Brain pericyte (primary cell): ENCODE results near the gene OXSM.

ENCODE experiments used
- DNase-seq: peaks from one replicate; pipeline ENCODE4 v3.0.0-alpha.2; 2012; ENCODE audit warnings: low read depth, low spot score

OXSM gene

GRCh38 chr3:25789596-25790556, at the start of gene OXSM:
OXSM (plus strand) TSS chr3:25790090; CDS start chr3:25791021, 931 bp downstream.
- peak; percentile 70 for DNase-seq

- DNase-seq = no peak
Observed at GRCh38 chr3:25744470-25744869, 45.4 kb upstream of the OXSM start.

- DNase-seq = no peak
Observed at GRCh38 chr3:25747033-25747432, 42.9 kb upstream of the OXSM start.

- DNase-seq = no peak
Observed at GRCh38 chr3:25748189-25748588, 41.7 kb upstream of the OXSM start.

- DNase-seq = no peak
Observed at GRCh38 chr3:25749031-25749581, 40.8 kb upstream of the OXSM start.

GRCh38 chr3:25751048-25751447, 38.8 kb upstream of the OXSM start:
- no peak for DNase-seq

- no peak for DNase-seq
Observed at GRCh38 chr3:25751725-25752124, 38.2 kb upstream of the OXSM start.

- DNase-seq = no peak
Observed at GRCh38 chr3:25768851-25769250, 21.0 kb upstream of the OXSM start.

GRCh38 chr3:25775936-25776335, 14.0 kb upstream of the OXSM start:
- DNase-seq = no peak

- DNase-seq = no peak
Observed at GRCh38 chr3:25780618-25781017, 9.3 kb upstream of the OXSM start.

- no peak for DNase-seq
Observed at GRCh38 chr3:25781145-25781757, 8.6 kb upstream of the OXSM start.

GRCh38 chr3:25781758-25782594, 7.9 kb upstream of the OXSM start:
- no peak for DNase-seq

- DNase-seq = no peak
Observed at GRCh38 chr3:25782636-25782937, 7.3 kb upstream of the OXSM start.

- no peak for DNase-seq
Observed at GRCh38 chr3:25782938-25783660, 6.8 kb upstream of the OXSM start, which contains the start of gene NGLY1. NGLY1 (minus strand) TSS chr3:25783443; CDS start chr3:25783390, 53 bp downstream.

GRCh38 chr3:25783661-25784512, 6.0 kb upstream of the OXSM start:
- no peak for DNase-seq

- no peak for DNase-seq
Observed at GRCh38 chr3:25784971-25785370, 4.9 kb upstream of the OXSM start.

- no peak for DNase-seq
Observed at GRCh38 chr3:25785826-25786225, 4.1 kb upstream of the OXSM start.

- DNase-seq = no peak
Observed at GRCh38 chr3:25787689-25788088, 2.2 kb upstream of the OXSM start.

GRCh38 chr3:25789209-25789595, 688 bp upstream of the OXSM start:
- no peak for DNase-seq

GRCh38 chr3:25801786-25802185, 11.9 kb downstream of the OXSM start:
- DNase-seq = no peak
